Caco-2 (cell line): ENCODE measurements around the gene NPTN. TPM values are rescaled to one million over a fixed set of nuclear protein-coding genes. Genes with fewer than 3 reads are reported as not detected.

ENCODE experiments used
- BruUV-seq: library from RNA; stranded (reverse); fragments of 400-500 nt; replicated peaks from 2 replicates; lab custom pipeline; 2021; lab: Mats Ljungman, UMichigan
- CTCF ChIA-PET: fragments of 300-600 bp; sonication (Branson Sonifier 250); formaldehyde crosslinking; loops from one replicate; lab custom pipeline; 2022; ENCODE audit warnings: antibody characterized with exemption; lab: Charles Lee
- POLR2A ChIA-PET: fragments of 300-600 bp; sonication (Branson Sonifier 250); formaldehyde crosslinking; loops from one replicate; lab custom pipeline; 2022; ENCODE audit warnings: antibody characterized with exemption; lab: Charles Lee
- DNase-seq, 2 experiments: peaks; one replicate each; pipeline versions ENCODE4 v3.0.0 to v3.0.0-alpha.2; 2020 to 2022
- H3K27me3 ChIP-seq: replicated peaks from 2 replicates; pipeline ENCODE4 v1.6.0; 2011; ENCODE audit warnings: low read length; ENCODE audit not compliant: control insufficient read depth, insufficient read depth
- H3K36me3 ChIP-seq: 2 replicates; pipeline ENCODE4 v1.5.1; 2011; ENCODE audit warnings: low read length; ENCODE audit not compliant: control insufficient read depth, insufficient read depth
- H3K4me1 ChIP-seq: fragments of 250-450 bp; sonication (Bioruptor Pico); 2 replicates; pipeline ENCODE4 v1.5.1; 2020; ENCODE audit warnings: mild to moderate bottlenecking
- H3K4me3 ChIP-seq: 2 replicates; pipeline ENCODE4 v1.5.1; 2011; ENCODE audit warnings: low read depth, mild to moderate bottlenecking, control low read depth, low read length
- H3K9me3 ChIP-seq: fragments of 250-450 bp; sonication (Bioruptor Pico); 2 replicates; pipeline ENCODE4 v1.5.1; 2020; ENCODE audit warnings: mild to moderate bottlenecking, moderate library complexity
- H3K27ac Mint-ChIP-seq: one replicate; pipeline ENCODE4 v1.8.0; 2022; ENCODE audit warnings: mixed read lengths; ENCODE audit not compliant: unreplicated experiment
- H3K27me3 Mint-ChIP-seq: one replicate; pipeline ENCODE4 v1.8.0; 2022; ENCODE audit warnings: mixed read lengths; ENCODE audit not compliant: insufficient read depth, unreplicated experiment
- H3K36me3 Mint-ChIP-seq: one replicate; pipeline ENCODE4 v1.8.0; 2022; ENCODE audit warnings: mild to moderate bottlenecking, mixed read lengths; ENCODE audit not compliant: insufficient read depth, unreplicated experiment
- H3K4me1 Mint-ChIP-seq: one replicate; pipeline ENCODE4 v1.8.0; 2022; ENCODE audit warnings: low read depth, mixed read lengths; ENCODE audit not compliant: unreplicated experiment
- H3K4me3 Mint-ChIP-seq: one replicate; pipeline ENCODE4 v1.8.0; 2022; ENCODE audit warnings: mild to moderate bottlenecking, moderate library complexity, mixed read lengths; ENCODE audit not compliant: unreplicated experiment
- H3K9me3 Mint-ChIP-seq: one replicate; pipeline ENCODE4 v1.8.0; 2022; ENCODE audit warnings: mixed read lengths; ENCODE audit not compliant: unreplicated experiment
- intact Hi-C: fragments of 100-400 bp; cut with micrococcal nuclease; formaldehyde crosslinking; loops from one replicate; pipeline ENCODE4 v1.10.0; 2022; ENCODE audit not compliant: unreplicated experiment
- total RNA-seq: library from RNA; stranded (reverse); gene quantifications from 2 replicates; pipeline ENCODE4 v1.2.3, GENCODE V29; 2022
- TF ChIP-seq, protein P1 (sequence below), 2 experiments: fragments of 200-600 bp in 1 of 2; IDR thresholded peaks; 1 replicate in 1 of 2; 2 replicates in 1 of 2; pipeline versions ENCODE4 v1.5.1 to v1.8.0; 2011 to 2022; ENCODE audit warnings: antibody characterized with exemption in 1 of 2, control low read depth in 1 of 2, inconsistent platforms in 1 of 2, low read depth in 1 of 2, low read length in 1 of 2, mild to moderate bottlenecking in 1 of 2, moderate library complexity in 1 of 2; ENCODE audit not compliant: insufficient read depth in 1 of 2, severe bottlenecking in 1 of 2, unreplicated experiment in 1 of 2

The NPTN gene
- total RNA-seq, 1 experiment from 2014 or later = 124 TPM

GRCh38 chr15:73607843-73608242 is 25.3 kb downstream of the NPTN start:
- CTCF ChIA-PET = interaction anchor here (1.7 kb wide), 1 partner anchor 29 kb away, joined by 6 read pairs; no protein-coding TSS in a partner anchor
- no peak overlapping the region for H3K27ac Mint-ChIP-seq

GRCh38 chr15:73607405-73607804 is 25.8 kb downstream of the NPTN start:
- intact Hi-C loops = no loop called here
- CTCF ChIA-PET = interaction anchor here (1.7 kb wide), 1 partner anchor 29 kb away, joined by 6 read pairs; no protein-coding TSS in a partner anchor
- no peaks in the 10 kb centered on the region for H3K27me3 Mint-ChIP-seq
- H3K9me3 ChIP-seq = no peaks in the 10 kb centered on the region
- TF ChIP-seq, protein P1, sequence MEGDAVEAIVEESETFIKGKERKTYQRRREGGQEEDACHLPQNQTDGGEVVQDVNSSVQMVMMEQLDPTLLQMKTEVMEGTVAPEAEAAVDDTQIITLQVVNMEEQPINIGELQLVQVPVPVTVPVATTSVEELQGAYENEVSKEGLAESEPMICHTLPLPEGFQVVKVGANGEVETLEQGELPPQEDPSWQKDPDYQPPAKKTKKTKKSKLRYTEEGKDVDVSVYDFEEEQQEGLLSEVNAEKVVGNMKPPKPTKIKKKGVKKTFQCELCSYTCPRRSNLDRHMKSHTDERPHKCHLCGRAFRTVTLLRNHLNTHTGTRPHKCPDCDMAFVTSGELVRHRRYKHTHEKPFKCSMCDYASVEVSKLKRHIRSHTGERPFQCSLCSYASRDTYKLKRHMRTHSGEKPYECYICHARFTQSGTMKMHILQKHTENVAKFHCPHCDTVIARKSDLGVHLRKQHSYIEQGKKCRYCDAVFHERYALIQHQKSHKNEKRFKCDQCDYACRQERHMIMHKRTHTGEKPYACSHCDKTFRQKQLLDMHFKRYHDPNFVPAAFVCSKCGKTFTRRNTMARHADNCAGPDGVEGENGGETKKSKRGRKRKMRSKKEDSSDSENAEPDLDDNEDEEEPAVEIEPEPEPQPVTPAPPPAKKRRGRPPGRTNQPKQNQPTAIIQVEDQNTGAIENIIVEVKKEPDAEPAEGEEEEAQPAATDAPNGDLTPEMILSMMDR (IDR thresholded peaks at IDR 0.05; ENCODE audit: insufficient read depth in 1 of 2, low read depth in 1 of 2, low read length in 1 of 2, severe bottlenecking in 1 of 2, unreplicated experiment in 1 of 2) = no peak
- peaks cover under 1% of the 10 kb centered on the region; the same call in 1 of the 2 replicates for H3K4me1 ChIP-seq
- no peak overlapping the region for H3K4me3 ChIP-seq
- peaks cover 6% of the 10 kb centered on the region for H3K36me3 Mint-ChIP-seq
- H3K4me3 Mint-ChIP-seq = no peak overlapping the region
- H3K36me3 ChIP-seq = no peaks in the 10 kb centered on the region
- no peaks in the 10 kb centered on the region for H3K9me3 Mint-ChIP-seq
- H3K4me1 Mint-ChIP-seq = peaks cover 12% of the 10 kb centered on the region
- DNase-seq = no peak
- H3K27me3 ChIP-seq = no peaks in the 10 kb centered on the region
- BruUV-seq = no TSS peak
- POLR2A ChIA-PET = no interaction called here
- no peak overlapping the region for H3K27ac Mint-ChIP-seq

More at GRCh38 chr15:73607843-73608242, 25.3 kb downstream of the NPTN start:
- Histone ChIP-seq H3K4me3 (no peak overlapping the region), H3K27me3 (no peaks in the 10 kb centered on the region), H3K9me3 (no peaks in the 10 kb centered on the region), H3K36me3 (no peaks in the 10 kb centered on the region), H3K4me1 (no peaks in the 10 kb centered on the region)
- BruUV-seq = no TSS peak
- Mint-ChIP-seq H3K9me3 (no peaks in the 10 kb centered on the region), H3K27me3 (no peaks in the 10 kb centered on the region), H3K4me1 (peaks cover 12% of the 10 kb centered on the region), H3K4me3 (no peak overlapping the region), H3K36me3 (peaks cover 6% of the 10 kb centered on the region)
- intact Hi-C loops = no loop called here
- TF ChIP-seq, protein P1 (IDR thresholded peaks at IDR 0.05; ENCODE audit: insufficient read depth in 1 of 2, low read depth in 1 of 2, low read length in 1 of 2, severe bottlenecking in 1 of 2, unreplicated experiment in 1 of 2) = no peak
- DNase-seq = no peak
- POLR2A ChIA-PET = no interaction called here

DNA sequence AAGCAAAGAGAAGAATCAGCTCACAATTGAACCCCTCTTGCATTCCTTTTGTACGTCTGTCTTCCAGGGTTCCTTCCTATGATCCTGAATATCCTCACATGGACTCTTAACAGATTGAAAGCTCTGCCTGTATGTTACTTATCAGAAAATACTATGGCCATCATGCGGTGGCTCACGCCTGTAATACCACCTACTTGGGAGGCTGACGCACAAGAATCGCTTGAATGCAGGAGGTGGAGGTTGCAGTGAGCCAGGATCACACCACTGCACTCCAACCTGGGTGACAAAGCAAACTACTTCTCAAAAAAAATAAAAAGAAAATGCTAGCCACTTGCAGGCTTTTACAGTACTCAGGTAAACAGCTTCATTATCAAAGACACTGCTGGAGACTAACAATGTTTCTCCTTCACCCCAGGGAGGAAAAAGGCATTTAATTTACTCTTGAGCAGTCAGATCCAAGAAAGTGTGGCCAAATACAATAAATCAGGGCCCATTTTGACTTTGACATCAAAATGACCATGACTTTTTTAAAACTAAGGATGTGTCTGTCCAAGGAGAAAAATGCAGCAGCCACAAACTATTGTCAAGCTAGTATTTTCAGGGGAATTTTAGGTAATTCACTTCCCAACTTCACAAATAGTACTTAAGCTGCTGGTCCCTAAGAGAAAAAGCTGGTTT is 27.3 kb downstream of the NPTN start:
- Histone ChIP-seq H3K27me3 (no peaks in the 10 kb centered on the region), H3K36me3 (no peaks in the 10 kb centered on the region), H3K9me3 (no peaks in the 10 kb centered on the region), H3K4me1 (peaks cover 16% of the 10 kb centered on the region), H3K4me3 (no peak overlapping the region)
- Mint-ChIP-seq H3K4me1 (peaks cover 12% of the 10 kb centered on the region), H3K27me3 (no peaks in the 10 kb centered on the region), H3K27ac (no peak overlapping the region), H3K9me3 (no peaks in the 10 kb centered on the region), H3K36me3 (peaks cover 6% of the 10 kb centered on the region), H3K4me3 (no peak overlapping the region)
- no peak for DNase-seq
- no TSS peak for BruUV-seq
- TF ChIP-seq, protein P1 (IDR thresholded peaks at IDR 0.05; ENCODE audit: insufficient read depth in 1 of 2, low read depth in 1 of 2, low read length in 1 of 2, severe bottlenecking in 1 of 2, unreplicated experiment in 1 of 2) = no peak
- ChIA-PET POLR2A (no interaction called here), CTCF (interaction anchor here (0.7 kb wide), 1 partner anchor 246 kb away, joined by 4 read pairs; no protein-coding TSS in a partner anchor)
- intact Hi-C loops = no loop called here
